Germinal center (tissue), 1 donor: ENCODE results near the gene C1orf87.

Experiments used
- DNase-seq: peaks from one replicate; pipeline ENCODE4 v3.0.0; 2012; ENCODE audit warnings: mixed read lengths, low spot score

The C1orf87 gene

GRCh38 chr1:59945790-59946189 is 127.8 kb downstream of the C1orf87 start:
- DNase-seq, result no peak
